ENCODE results near the gene SLC7A4.

- no peak for TF ChIP-seq CTCF (IDR thresholded peaks at IDR 0.05)
- no peak for TF ChIP-seq POLR2A (IDR thresholded peaks at IDR 0.05)
Observed at GRCh38 chr22:21000987-21001600, 31.3 kb downstream of the SLC7A4 start.

Data from esophagus squamous epithelium (tissue), 4 donors.